VCaP (cell line): ENCODE measurements around the gene FN3KRP.

Experiments
- H3K27ac ChIP-seq: fragments of 450-650 bp; 2 replicates; pipeline ENCODE4 v1.5.1; 2017
- CTCF ChIP-seq: fragments of 450-650 bp; conservative IDR thresholded peaks from 2 replicates; pipeline ENCODE4 v1.5.1; 2017; ENCODE audit warnings: mild to moderate bottlenecking, moderate library complexity

FN3KRP gene

GRCh38 chr17:82772026-82772425 lies 55.5 kb downstream of the FN3KRP start:
- H3K27ac ChIP-seq: no peak overlapping the region; the same call in 1 of the 2 replicates

DNA sequence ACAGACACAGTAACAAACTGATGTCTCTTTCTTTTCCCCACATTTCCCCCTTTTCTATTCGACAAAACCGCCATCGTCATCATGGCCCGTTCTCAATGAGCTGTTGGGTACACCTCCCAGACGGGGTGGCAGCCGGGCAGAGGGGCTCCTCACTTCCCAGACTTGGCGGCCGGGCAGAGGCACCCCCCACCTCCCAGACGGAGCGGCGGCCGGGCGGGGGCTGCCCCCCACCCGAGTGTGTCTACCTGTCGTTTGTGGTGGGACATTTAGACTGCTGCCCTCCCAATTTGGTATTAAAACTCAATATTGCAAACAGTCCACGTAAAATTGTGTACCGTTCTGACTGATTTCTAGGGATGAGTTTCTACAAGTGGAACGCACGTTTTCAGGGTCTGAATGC lies 58.0 kb downstream of the FN3KRP start:
- peak overlapping the region; percentile 22; the same call in 1 of the 2 replicates for H3K27ac ChIP-seq

More at GRCh38 chr17:82772026-82772425, 55.5 kb downstream of the FN3KRP start:
- TF ChIP-seq CTCF: no peak

- H3K27ac ChIP-seq: peak overlapping the region; percentile 22; the same call in 1 of the 2 replicates
- TF ChIP-seq CTCF: peak; percentile 98
These were observed 58.7 kb downstream of the FN3KRP start for GRCh38 chr17:82775001-82775823.

GRCh38 chr17:82776454-82776853 lies 59.9 kb downstream of the FN3KRP start:
- H3K27ac ChIP-seq: no peak overlapping the region
- no peak for TF ChIP-seq CTCF
